HG02759 (cell line): Measurements from ENCODE around the gene MMP20.

Experiments used
- ATAC-seq: cut with Tn5 transposase; IDR thresholded peaks from one replicate; pipeline ENCODE4 v1.9.1; 2021; ENCODE audit warnings: mild to moderate bottlenecking, moderate library complexity; ENCODE audit not compliant: unreplicated experiment

The MMP20 gene

GRCh38 chr11:102596578-102596977 is 28.6 kb downstream of the MMP20 start:
- no peak for ATAC-seq

- no peak for ATAC-seq
Observed at GRCh38 chr11:102592634-102593581, 32.2 kb downstream of the MMP20 start.

- ATAC-seq = no peak
Observed at GRCh38 chr11:102592131-102592530, 33.0 kb downstream of the MMP20 start.

GRCh38 chr11:102591160-102591718 is 33.9 kb downstream of the MMP20 start:
- peak; percentile 33 for ATAC-seq

- peak; percentile 33 for ATAC-seq
Observed at GRCh38 chr11:102590276-102591049, 34.7 kb downstream of the MMP20 start.

- ATAC-seq = peak; percentile 71
Observed at GRCh38 chr11:102589047-102589459, 36.1 kb downstream of the MMP20 start.

- ATAC-seq = no peak
Observed at GRCh38 chr11:102587722-102588121, 37.4 kb downstream of the MMP20 start.

GRCh38 chr11:102583141-102583873 is 41.8 kb downstream of the MMP20 start:
- ATAC-seq = no peak

GRCh38 chr11:102582140-102582539 is 43.0 kb downstream of the MMP20 start:
- no peak for ATAC-seq

GRCh38 chr11:102581066-102581465 is 44.1 kb downstream of the MMP20 start:
- no peak for ATAC-seq

- ATAC-seq = peak; percentile 55
Observed at GRCh38 chr11:102580185-102580951, 44.8 kb downstream of the MMP20 start.

GRCh38 chr11:102577723-102578122 is 47.4 kb downstream of the MMP20 start:
- ATAC-seq = no peak

- peak; percentile 43 for ATAC-seq
Observed at GRCh38 chr11:102577182-102577581, 48.0 kb downstream of the MMP20 start.

GRCh38 chr11:102576350-102576749 is 48.8 kb downstream of the MMP20 start:
- no peak for ATAC-seq

GRCh38 chr11:102575012-102575411 is 50.1 kb downstream of the MMP20 start:
- no peak for ATAC-seq

- no peak for ATAC-seq
Observed at GRCh38 chr11:102573851-102574250, 51.3 kb downstream of the MMP20 start.

- ATAC-seq = no peak
Observed at GRCh38 chr11:102572554-102573220, 52.4 kb downstream of the MMP20 start.

GRCh38 chr11:102568851-102569250 is 56.3 kb downstream of the MMP20 start:
- ATAC-seq = no peak

GRCh38 chr11:102566112-102566511 is 59.0 kb downstream of the MMP20 start:
- no peak for ATAC-seq
